Lower leg skin (tissue), 3 donors: ENCODE measurements around the gene CHKA.

ENCODE experiments used
- CTCF ChIP-seq, 3 donors: fragments of 450-650 bp; IDR thresholded peaks; one replicate each; pipeline ENCODE4 v1.5.1; 2016; ENCODE audit warnings: antibody characterized with exemption in 3 of 3, mild to moderate bottlenecking in 3 of 3, moderate library complexity in 2 of 3
- POLR2A ChIP-seq, 2 donors: fragments of 450-650 bp; IDR thresholded peaks; one replicate each; pipeline ENCODE4 v1.6.1; 2016 to 2017; ENCODE audit warnings: antibody characterized with exemption in 2 of 2, mild to moderate bottlenecking in 1 of 2, moderate library complexity in 1 of 2

- TF ChIP-seq CTCF (IDR thresholded peaks at IDR 0.05) (no peak), POLR2A (IDR thresholded peaks at IDR 0.05) (no peak)
These were observed 12.6 kb upstream of the CHKA start for GRCh38 chr11:68133761-68134160.
